GM21737 (cell line): ENCODE results near the gene RBPJL.

Experiments
- ATAC-seq: cut with Tn5 transposase; IDR thresholded peaks from one replicate; pipeline ENCODE4 v1.9.1; 2021; ENCODE audit warnings: mild to moderate bottlenecking, moderate library complexity; ENCODE audit not compliant: unreplicated experiment

Gene RBPJL, protein sequence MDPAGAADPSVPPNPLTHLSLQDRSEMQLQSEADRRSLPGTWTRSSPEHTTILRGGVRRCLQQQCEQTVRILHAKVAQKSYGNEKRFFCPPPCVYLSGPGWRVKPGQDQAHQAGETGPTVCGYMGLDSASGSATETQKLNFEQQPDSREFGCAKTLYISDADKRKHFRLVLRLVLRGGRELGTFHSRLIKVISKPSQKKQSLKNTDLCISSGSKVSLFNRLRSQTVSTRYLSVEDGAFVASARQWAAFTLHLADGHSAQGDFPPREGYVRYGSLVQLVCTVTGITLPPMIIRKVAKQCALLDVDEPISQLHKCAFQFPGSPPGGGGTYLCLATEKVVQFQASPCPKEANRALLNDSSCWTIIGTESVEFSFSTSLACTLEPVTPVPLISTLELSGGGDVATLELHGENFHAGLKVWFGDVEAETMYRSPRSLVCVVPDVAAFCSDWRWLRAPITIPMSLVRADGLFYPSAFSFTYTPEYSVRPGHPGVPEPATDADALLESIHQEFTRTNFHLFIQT

DNA sequence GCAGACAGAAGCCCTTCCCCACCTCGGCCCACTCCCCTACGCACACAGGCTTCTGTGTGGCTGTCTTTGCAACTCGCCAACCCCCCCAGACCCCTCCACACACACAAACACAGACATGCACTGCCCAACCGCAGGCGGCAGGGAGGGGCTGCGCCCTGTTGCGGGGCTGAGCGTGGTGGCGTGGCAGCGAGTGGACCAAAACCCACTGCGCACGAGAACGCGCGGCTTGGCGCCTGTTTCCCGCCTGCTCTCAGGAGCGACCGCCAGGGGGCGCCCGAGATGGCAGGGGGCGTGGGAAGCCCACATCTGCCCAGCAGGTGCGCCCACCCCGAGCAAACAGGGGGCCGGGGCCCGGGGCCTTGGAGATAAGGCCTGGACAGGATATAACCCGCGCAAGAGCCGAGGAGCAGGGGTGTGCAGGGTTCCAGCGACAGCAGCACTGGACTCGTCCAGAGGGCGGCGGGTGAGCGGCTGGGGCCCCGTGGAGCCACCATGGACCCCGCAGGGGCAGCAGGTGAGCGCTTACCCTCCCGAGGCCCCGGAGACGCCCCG is at the start of gene RBPJL:
Gene RBPJL (plus strand): TSS at position 410 of the 552 bp plus-strand sequence. CDS start 83 bp downstream, at position 493.
- no peak for ATAC-seq

DNA sequence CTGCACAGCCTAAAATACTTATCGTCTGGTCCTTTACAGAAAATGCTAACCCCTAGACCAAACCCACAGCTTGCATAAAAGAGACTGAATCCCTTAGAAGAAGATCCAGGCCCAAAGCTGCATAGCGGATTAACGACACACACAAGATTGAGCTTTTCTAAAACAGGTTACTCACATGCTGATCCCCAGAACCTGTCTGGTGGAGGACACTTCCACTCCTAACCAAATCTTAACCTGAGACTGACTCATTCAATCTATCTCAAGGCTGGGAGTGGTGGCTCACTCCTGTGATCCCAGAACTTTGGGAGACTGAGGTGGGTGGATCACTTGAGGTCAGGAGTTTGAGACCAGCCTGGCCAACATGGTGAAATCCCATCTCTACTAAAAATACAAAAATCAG is 49.5 kb upstream of the RBPJL start:
- no peak for ATAC-seq

DNA sequence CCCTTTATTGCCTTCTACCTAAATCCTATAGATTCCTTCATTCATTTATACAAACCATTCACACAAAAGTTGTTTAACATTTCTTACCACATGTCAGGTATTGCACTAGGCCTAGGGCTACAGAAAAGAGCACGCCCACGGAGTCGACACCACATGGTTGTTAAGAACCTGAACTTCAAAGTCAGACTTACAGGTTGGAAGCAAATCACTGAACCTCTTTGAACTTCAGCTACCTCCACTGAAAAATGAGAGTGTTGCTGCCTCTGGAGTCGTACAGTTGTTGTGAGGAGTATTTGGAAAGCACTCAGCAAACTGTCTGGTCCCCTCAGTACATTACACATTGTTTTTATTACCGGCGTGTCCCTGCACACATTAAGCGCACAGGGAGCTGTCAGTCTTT is 48.9 kb upstream of the RBPJL start:
- ATAC-seq = no peak

DNA sequence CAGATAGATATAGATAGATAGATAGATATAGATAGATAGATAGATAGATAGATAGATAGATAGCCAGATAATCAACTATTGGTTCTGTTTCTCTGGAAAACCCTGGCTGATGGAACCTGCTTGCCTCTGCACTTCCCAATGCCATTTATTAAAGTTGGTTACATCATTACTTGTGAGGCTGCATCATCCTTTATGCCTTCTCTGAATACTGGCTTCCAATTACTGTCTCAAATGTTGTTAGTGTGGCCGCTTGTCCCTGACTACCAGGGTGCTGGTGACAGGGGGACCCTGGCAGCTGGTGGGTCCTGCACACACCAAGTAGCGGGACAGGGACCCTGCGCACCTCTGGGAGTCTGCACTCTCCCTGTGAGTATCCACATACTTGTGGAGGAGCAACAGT is 48.4 kb upstream of the RBPJL start:
- no peak for ATAC-seq

DNA sequence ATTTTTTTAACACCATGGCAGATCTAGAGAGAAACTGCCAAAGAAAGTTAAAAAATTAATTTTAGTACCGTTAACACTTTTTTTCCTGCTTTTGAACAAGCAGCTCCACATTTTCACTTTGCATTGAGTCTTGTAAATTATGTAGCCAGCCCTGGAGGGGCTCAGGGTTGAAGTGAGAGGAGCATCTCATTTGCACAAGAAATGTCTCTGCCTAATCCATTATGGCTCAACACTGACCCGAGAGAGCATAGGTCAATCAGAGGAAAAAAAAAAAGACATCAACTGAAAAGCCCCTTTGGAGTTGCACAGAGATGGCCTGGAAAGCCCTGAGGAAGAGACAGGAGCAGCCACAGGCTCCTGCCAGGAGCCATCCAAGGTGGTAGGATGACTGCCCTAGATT is 48.0 kb upstream of the RBPJL start:
- no peak for ATAC-seq

DNA sequence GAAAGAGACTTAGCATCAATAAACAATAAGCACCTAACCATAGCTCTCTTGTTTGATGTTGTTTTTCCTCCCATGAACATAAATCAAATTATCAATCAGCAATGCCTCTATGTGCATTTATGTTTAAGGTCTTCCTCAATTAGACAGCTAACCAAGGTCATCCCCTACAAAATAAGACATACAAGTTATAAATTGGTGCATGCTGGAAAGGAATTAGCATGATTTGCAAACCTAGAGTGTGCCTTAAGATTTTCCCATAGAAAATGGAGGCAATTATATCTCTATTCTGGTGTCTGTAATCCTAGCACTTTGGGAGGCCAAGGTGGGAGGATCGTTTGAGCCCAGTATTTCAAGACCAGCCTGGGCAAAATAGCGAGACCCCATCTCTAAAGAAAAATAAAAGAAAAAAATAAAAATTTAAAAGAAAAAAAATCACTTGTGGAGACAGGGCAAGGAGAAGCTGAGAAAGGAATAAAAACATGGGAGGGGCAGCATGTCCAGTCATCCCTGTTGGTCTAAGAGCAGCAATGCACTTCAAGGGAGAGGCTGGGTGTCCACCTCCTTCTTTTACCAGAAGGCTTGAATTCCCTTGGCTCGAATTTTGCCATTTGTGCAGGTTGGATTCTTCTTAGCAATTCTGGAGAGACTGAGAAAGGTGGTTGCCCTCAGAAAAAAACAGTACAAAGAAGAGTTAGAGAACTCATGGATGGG is 42.9 kb upstream of the RBPJL start:
- no peak for ATAC-seq

DNA sequence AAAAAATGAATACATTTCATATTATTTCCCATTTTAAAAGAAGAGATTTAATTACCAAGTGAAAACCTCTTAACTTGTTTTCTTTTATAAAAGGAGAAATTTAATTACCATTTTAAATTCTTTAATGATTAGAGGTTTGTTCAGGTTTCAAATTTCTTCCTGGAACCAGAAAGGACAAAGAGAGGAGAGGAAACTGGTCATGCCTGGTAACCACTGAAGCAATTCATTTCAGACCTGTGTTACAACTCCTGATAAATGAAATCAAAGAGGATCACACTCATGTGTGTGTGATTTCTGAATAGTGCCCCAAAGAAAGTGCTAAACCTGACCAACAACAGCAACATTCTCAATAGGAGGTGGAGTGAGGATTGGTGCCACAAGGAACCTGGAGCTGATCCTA is 39.7 kb upstream of the RBPJL start:
- no peak for ATAC-seq

DNA sequence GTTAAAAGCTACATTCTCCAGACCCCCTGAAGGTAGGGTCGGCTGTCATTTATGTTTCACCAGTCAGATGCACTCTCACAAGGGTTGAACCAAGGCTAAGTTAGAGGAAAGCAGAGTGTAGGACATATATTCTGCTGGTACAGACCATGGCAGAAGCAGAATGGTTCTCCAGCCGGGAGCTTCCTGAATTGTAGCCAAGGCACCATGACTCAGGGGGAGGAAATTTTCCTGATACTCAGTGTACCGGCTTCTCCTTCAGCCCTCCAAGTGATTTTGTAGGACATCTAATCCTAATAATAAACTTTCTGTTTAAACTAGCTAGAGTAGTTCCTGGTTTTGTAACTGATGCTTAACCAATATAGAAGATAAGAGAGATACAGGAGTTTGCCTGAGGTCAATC is 38.1 kb upstream of the RBPJL start:
- no peak for ATAC-seq

DNA sequence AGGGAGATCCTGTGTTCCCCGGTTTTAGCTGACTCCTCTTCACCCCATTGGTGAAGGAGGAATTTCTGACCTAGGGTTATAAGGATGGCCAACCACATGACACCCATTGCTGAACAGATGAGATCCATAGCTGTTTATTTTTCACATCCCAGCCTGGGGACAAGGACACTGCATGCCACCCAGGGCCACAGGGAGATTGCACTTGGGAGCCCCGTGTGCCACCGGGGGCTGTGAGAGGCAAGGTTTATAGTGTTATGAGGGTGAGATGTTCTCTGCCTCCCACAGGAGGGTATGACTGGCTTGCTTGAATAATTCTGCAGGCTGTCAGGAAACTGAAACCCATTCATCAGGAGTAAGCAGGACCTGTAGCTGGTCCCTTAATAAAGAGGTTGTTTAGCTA is 37.6 kb upstream of the RBPJL start:
- ATAC-seq = no peak

DNA sequence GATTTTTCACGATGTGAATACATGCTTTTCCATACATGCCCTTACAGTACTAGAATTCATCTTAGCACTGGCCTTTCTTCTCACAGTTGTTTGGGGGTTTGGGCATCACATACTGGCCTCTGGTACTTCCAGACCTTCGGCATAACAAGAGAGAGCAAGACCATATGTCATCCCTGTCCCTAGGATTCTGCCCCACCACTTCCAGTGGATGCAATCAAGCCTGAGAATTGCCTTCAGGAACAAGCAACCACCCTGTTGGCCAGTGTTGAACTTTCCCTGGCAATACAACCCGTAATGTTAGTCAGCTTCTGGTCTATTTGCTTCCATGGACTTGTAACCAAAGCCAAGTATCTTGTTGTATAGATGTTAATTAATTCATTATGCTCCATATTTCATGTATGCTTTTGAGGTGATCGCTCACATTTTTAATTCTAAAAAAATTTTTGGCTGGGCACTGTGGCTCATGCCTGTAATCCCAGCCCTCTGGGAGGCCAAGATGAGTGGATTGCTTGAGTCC is 36.8 kb upstream of the RBPJL start:
- no peak for ATAC-seq

DNA sequence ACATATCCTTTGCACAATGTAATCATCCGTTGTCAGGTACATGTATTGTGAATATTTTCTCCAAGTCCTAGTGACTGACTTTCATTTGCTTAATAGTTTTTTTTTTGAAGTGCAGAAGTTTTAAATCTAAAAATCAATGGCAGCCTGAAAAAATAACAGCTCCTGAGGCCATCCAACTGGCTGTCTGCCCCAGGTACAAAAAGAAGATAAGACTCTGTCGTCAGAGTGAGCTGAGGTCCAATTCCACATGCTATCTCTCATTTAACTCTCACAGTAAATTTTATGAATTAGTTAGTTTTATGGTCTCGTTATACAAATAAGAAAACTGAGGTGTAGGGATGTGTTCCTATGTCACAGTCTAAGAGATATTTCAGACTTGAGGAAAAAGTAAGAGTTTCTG is 31.3 kb upstream of the RBPJL start:
- ATAC-seq = no peak

DNA sequence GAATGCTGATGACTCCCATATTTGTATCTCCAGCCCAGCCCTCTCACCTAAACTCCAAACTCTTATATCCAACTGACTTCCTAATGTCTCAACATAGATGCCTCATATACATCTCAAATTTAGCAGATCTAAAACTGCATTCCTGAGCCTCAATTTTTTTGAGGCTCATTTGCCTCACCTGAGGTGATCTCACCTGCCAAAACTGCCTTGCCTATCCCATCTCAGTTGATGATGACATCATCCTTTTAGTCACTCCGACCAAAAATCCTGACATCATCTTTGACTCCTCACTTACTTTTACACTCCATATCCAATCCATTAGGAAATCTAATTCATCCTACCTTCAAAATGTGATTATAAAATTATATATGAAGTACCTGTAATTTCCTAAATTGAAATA is 26.6 kb upstream of the RBPJL start:
- ATAC-seq = no peak

DNA sequence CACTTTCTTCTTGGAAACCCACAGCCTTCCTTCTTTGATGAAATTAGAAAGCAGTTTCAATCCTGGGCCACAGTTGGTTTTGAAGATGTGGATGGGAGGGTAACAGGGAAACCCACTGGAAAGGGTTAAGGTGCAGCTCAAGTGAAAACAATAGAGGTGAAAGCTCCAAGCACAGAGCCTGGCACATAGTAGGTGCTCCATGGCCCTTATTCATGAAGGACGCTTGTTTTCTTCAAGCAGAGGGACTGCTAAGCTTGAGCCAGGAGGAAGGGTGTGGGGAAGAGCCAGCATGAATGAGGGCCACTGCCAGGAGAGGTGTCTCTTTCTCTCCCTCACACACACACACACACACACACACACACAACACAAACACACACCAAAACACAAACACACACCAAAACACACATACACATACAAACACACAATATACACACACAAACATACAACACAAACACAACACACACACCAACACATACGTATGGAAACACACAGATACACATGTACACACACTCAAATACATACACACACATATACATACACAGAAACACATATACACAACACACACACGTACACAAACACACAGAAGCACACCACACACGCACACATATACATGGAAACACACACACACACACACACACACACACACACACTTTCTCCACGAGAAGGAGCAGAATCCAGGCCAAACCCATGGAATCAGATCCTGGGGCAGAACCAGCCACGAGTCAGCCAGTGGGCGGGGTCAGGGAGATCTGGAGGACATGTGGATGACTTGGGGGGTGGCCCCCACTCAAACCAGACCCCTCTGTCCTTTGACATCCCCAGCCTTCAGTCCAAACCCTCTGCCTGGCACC is 23.7 kb upstream of the RBPJL start:
- ATAC-seq = no peak

DNA sequence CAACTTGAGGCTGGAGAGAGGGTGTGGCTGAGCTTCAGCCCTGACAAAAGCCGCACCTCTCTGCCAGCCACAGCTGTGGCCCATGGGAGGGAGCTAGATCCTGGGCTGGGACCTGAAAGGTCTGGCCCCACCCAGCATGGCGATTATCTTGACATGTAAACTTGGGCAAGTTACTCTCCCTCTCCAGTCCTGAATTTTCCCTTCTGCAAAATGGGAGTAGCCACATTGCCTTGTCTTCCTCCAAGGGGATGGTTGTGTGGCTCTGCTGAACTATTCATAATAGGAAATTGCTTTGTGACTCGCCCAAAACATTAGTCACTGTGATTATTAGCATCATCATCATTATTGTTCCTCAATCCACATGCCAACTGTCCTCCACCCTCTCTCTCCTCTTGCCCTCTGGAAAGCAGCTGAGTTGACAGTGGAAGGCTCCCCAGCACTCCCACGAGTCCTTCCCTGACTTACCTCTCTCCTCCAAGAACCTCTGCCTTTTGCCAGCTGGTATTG is 23.0 kb upstream of the RBPJL start:
- no peak for ATAC-seq

DNA sequence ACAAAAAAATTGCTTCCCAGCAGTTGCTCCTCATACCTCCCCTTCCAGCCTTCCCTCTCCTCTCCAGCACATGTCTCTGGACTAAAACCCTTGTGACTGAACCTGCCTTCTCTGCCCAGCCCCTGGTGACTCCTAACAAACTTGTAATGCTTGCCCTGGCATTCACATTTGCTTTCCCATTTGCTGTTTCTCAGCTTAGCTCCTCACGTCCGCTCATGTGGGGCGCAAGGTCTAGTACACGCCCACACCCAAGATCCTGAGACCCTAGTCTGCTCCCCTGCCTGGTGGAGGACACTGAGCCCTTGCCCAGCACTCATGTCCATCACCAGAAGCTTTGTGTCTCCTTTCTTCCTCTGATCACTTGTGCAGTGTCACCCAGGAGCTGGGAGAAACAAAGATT is 18.3 kb upstream of the RBPJL start:
- no peak for ATAC-seq

DNA sequence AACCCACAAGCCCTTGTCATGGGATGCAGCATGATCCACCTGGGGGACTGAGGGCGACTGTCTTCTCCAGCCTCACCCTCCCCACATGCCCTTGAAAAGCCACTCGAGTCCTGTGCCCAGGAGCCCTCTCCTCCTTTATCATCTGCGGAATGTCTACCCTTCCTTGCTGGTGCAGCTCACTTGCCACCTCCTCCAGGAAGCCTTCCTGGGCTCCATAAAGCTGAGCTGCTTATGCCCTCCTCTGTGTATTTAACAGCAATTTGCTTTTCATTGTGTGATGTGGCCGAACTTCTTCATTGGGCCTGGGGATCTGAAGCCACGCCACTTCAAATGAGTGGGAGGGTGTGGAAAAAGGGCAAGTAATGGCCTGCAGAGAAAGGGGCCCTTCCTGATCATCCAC is 17.8 kb upstream of the RBPJL start:
- no peak for ATAC-seq

DNA sequence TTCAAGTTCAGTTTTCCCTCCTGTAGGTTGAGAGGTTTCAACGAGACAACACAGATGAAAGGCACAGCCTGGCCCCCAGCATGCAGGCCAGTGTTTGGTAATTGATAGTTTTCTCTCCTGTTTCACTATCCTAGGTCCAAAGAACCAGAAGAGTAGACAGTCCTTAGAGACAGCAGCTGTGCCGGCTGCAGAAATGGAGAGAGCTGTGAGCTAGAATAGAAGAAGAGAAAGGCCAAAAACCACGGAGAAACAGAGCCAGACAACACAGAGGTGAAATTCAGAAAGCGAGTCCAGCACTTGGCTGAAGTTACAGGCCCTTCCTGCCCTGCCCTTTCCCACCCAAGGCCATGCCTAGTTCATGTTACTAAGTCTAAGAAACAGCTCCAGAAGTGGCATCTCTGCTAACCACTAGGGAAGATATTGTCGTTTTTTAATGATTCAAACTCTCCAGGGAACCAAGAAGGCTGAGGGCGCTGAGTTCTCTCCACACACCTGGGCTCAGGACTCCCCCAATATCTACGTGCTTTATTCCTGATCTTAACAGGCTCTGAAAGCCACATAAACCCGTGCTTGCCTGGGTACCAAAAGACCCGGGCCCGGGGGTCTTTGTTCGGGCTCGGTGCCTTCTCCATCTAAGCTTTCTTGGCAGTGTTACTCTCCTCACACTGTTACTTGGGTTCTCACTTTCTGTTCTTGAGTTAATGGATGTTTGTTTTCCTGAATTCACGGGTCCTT is 16.5 kb upstream of the RBPJL start:
- ATAC-seq = no peak

DNA sequence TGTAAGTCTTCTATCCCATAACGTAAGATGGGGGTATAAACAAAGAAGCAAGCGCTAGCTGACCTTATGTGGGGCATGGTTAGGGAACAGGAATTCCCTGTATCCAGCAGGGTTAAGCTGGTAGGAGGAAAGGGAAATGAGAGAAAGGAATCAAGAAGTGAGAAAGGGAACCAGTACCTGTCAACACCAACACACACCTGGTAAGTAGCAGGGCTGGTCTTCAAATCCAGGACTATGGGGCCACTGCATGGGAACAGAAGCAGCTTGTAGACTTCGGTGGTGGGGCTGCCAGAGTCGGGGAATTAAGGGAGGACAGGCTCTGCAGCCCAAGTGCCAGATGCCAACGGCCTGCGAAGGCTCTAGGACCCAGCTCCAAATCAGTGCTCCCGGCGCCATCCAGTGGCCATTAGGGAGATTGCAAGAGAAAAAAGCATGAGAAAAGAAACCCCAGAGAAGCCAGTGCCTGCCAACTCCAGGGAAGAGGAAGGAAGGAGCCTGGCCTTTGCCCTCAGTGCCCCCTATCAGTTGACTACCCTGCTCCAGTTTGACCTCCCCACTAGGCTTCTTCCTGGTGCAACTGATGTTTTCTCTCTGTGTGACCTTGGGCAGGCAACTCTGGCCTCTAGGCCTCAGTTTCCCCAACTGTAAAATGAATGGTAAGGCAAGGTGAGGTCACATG is 15.8 kb upstream of the RBPJL start:
- no peak for ATAC-seq

DNA sequence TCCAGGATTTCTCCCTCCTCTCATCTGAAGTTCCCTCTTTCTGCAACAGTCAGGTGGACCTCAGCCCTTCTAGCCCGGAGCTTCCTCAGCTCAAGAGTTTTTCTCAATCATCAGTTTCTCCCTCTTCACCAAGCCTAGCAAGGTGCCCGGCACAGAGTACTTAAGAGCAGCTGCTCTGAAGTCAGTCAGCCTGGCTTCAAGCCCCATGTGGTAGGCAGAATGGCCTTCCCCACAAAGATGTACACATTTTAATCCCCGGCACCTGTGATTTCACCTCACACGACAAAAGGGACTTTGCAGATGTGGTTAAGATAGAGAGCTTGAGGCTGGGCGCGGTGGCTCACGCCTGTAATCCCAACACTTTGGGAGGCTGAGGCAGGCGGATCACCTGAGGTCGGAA is 15.1 kb upstream of the RBPJL start:
- no peak for ATAC-seq
